Endothelial cell of umbilical vein (primary cell): ENCODE data around the gene GRIK3. TPM values are rescaled to one million over a fixed set of nuclear protein-coding genes. Genes with fewer than 3 reads are reported as not detected.

Source experiments
- Bru-seq: library from RNA; stranded (reverse); fragments of 400-500 nt; gene quantifications from one replicate; lab custom pipeline; 2021; lab: Mats Ljungman, UMichigan
- BruChase-seq, 2 experiments: library from RNA; stranded (reverse); fragments of 400-500 nt; gene quantifications; one replicate each; lab custom pipeline; 2021; lab: Mats Ljungman, UMichigan
- BruUV-seq: library from RNA; stranded (reverse); fragments of 400-500 nt; replicated peaks from 2 replicates; lab custom pipeline; 2021; lab: Mats Ljungman, UMichigan
- CTCF ChIA-PET: fragments of 300-600, 350-600 bp; sonication (Branson Sonifier 250); formaldehyde crosslinking; loops from one replicate; lab custom pipeline; 2021; ENCODE audit warnings: antibody characterized with exemption, inconsistent platforms; lab: Charles Lee
- POLR2A ChIA-PET: fragments of 300-600, 350-600 bp; sonication (Branson Sonifier 250); formaldehyde crosslinking; loops from one replicate; lab custom pipeline; 2021; ENCODE audit warnings: antibody characterized with exemption, inconsistent platforms; lab: Charles Lee
- DNase-seq: peaks from one replicate; pipeline ENCODE4 v3.0.0-alpha.2; 2011; ENCODE audit warnings: low read depth, low spot score
- FAIRE-seq: peaks from 2 replicates; lab custom pipeline; 2011; peaks lifted over from hg19 to GRCh38; lab: Jason Lieb, UNC
- H2AFZ ChIP-seq: 2 replicates; pipeline ENCODE4 v1.6.0; 2012; ENCODE audit warnings: low read depth, low read length, control low read depth, inconsistent platforms
- H3K27ac ChIP-seq: 2 replicates; pipeline ENCODE4 v1.5.1; 2011; ENCODE audit warnings: low read depth, mild to moderate bottlenecking, control low read depth, low read length, moderate library complexity; ENCODE audit not compliant: insufficient read depth
- H3K27me3 ChIP-seq, 2 experiments: 2 replicates each; pipeline versions ENCODE4 v1.6.0 to v1.6.1; 2011; ENCODE audit warnings: low read length in 2 of 2, mixed read lengths in 1 of 2; ENCODE audit not compliant: control insufficient read depth in 2 of 2, insufficient read depth in 2 of 2
- H3K36me3 ChIP-seq, 2 experiments: 2 replicates in 1 of 2; 3 replicates in 1 of 2; pipeline ENCODE4 v1.5.1; 2011; ENCODE audit warnings: low read length in 2 of 2, mild to moderate bottlenecking in 1 of 2, moderate library complexity in 1 of 2; ENCODE audit not compliant: control insufficient read depth in 2 of 2, insufficient read depth in 2 of 2; ENCODE audit errors: extremely low read depth in 1 of 2
- H3K4me1 ChIP-seq: 3 replicates; pipeline ENCODE4 v1.5.1; 2011; ENCODE audit warnings: mild to moderate bottlenecking, low read length; ENCODE audit not compliant: control insufficient read depth, insufficient read depth; ENCODE audit errors: extremely low read depth
- H3K4me2 ChIP-seq: 2 replicates; pipeline ENCODE4 v1.6.1; 2011; ENCODE audit warnings: low read length, control low read depth, mixed read lengths; ENCODE audit not compliant: insufficient read depth
- H3K4me3 ChIP-seq, 3 experiments: fragments of 200-600 bp in 1 of 3; sonication (generic), shearing (Covaris generic) in 1 of 3; replicated peaks in 1 of 3; 2 replicates each; pipeline ENCODE4 v1.5.1; 2011 to 2016; ENCODE audit warnings: control low read depth in 3 of 3, low read length in 3 of 3, mild to moderate bottlenecking in 2 of 3, inconsistent platforms in 1 of 3, low read depth in 1 of 3, moderate library complexity in 1 of 3; ENCODE audit not compliant: insufficient read depth in 1 of 3
- H3K79me2 ChIP-seq: 2 replicates; pipeline ENCODE4 v1.6.0; 2012; ENCODE audit warnings: low read length, inconsistent platforms; ENCODE audit not compliant: control insufficient read depth, insufficient read depth
- H3K9ac ChIP-seq: replicated peaks from 2 replicates; pipeline ENCODE3; 2011; ENCODE audit warnings: low read length, control low read depth; ENCODE audit not compliant: insufficient read depth; ENCODE audit errors: extremely low read depth
- H3K9me1 ChIP-seq: replicated peaks from 3 replicates; pipeline ENCODE4 v1.6.0; 2011; ENCODE audit warnings: mild to moderate bottlenecking, low read length; ENCODE audit not compliant: control insufficient read depth, insufficient read depth; ENCODE audit errors: extremely low read depth
- H3K9me3 ChIP-seq: replicated peaks from 2 replicates; pipeline ENCODE4 v1.5.1; 2012; ENCODE audit warnings: low read length, inconsistent platforms; ENCODE audit not compliant: control insufficient read depth, insufficient read depth
- H4K20me1 ChIP-seq: replicated peaks from 2 replicates; pipeline ENCODE3; 2011; ENCODE audit warnings: mild to moderate bottlenecking, low read length; ENCODE audit not compliant: control insufficient read depth, insufficient read depth; ENCODE audit errors: extremely low read depth
- EZH2 ChIP-seq: IDR thresholded peaks from 2 replicates; pipeline ENCODE4 v1.6.1; 2012; ENCODE audit warnings: borderline replicate concordance, low read depth, mild to moderate bottlenecking, moderate library complexity, low read length, inconsistent platforms; ENCODE audit not compliant: severe bottlenecking
- FOS ChIP-seq: IDR thresholded peaks from 2 replicates; pipeline ENCODE4 v1.6.1; 2011; ENCODE audit warnings: mild to moderate bottlenecking, low read length, moderate library complexity, borderline replicate concordance; ENCODE audit not compliant: insufficient read depth
- GATA2 ChIP-seq: IDR thresholded peaks from 2 replicates; pipeline ENCODE4 v1.7.0; 2011; ENCODE audit warnings: low read depth, mild to moderate bottlenecking, moderate library complexity, mixed read lengths, low read length; ENCODE audit not compliant: insufficient read length, insufficient read depth
- JUN ChIP-seq: IDR thresholded peaks from 2 replicates; pipeline ENCODE4 v1.6.1; 2011; ENCODE audit warnings: borderline replicate concordance, low read depth; ENCODE audit not compliant: insufficient read length, insufficient read depth
- MYC ChIP-seq: IDR thresholded peaks from one replicate; pipeline ENCODE4 v1.6.1; 2011; ENCODE audit warnings: mild to moderate bottlenecking, low read depth, low read length
- POLR2A ChIP-seq: IDR thresholded peaks from 2 replicates; pipeline ENCODE4 v1.6.1; 2012; ENCODE audit warnings: low read depth, mild to moderate bottlenecking, control low read depth, low read length
- POLR2AphosphoS5 ChIP-seq: IDR thresholded peaks from 2 replicates; pipeline ENCODE4 v1.6.1; 2012; ENCODE audit warnings: low read depth, mild to moderate bottlenecking, control low read depth, low read length, moderate library complexity; ENCODE audit not compliant: insufficient read depth
- dilution Hi-C: fragments of 300-500 bp; cut with MboI; formaldehyde crosslinking; loops from one replicate; pipeline ENCODE4 v1.15.0; 2019; ENCODE audit warnings: low sequenced_read_pairs; ENCODE audit not compliant: extremely low pct_ligation_motif_present
- intact Hi-C: fragments of 100-400 bp; cut with micrococcal nuclease; formaldehyde crosslinking; loops from one replicate; pipeline ENCODE4 v1.10.0; 2022
- long read RNA-seq: library from polyadenylated mRNA; stranded (forward); transcript quantifications from one replicate; pipeline ENCODE4 v2.0.0, GENCODE V29; 2021
- polyA minus RNA-seq, 3 experiments: library from RNA; depleted of rRNA, polyadenylated mRNA; stranded (reverse); fragments of >200 nt; gene quantifications; 1 replicate in 1 of 3; 2 replicates in 2 of 3; pipeline ENCODE4 v1.2.3, GENCODE V29; 2011
- polyA plus RNA-seq, 4 experiments: library from polyadenylated mRNA; depleted of rRNA in 3 of 4; stranded (reverse) in 3 of 4; unstranded in 1 of 4; fragments of >200 nt; gene quantifications; 2 replicates each; pipeline versions ENCODE4 v1.2.1 to v1.2.3, GENCODE V29; 2011 to 2012; ENCODE audit warnings: missing spikeins in 1 of 4
- total RNA-seq: library from RNA; stranded (reverse); gene quantifications from 2 replicates; pipeline ENCODE4 v1.2.3, GENCODE V29; 2021
- TF ChIP-seq, protein P1 (sequence below), 2 donors: IDR thresholded peaks; 1 replicate in 1 of 2; 2 replicates in 1 of 2; pipeline ENCODE4 v1.5.1; 2011; ENCODE audit warnings: low read length in 2 of 2, mild to moderate bottlenecking in 2 of 2, moderate library complexity in 2 of 2, control low read depth in 1 of 2, inconsistent platforms in 1 of 2, low read depth in 1 of 2; ENCODE audit not compliant: insufficient read depth in 1 of 2; ENCODE audit errors: extremely low read depth in 1 of 2
- TF ChIP-seq, protein P2 (sequence below): IDR thresholded peaks from 2 replicates; pipeline ENCODE4 v1.6.1; 2011; ENCODE audit not compliant: insufficient read depth, insufficient read length

GRIK3 gene
- total RNA-seq (not detected in 2 replicates), polyA plus RNA-seq (not detected in 2 replicates), polyA minus RNA-seq (not detected in 2 replicates), Bru-seq, nascent RNA (not detected), BruChase-seq, experiment 1, labeled RNA remaining after a 6-hour chase (percentile 0 among the genes with signal in this experiment), BruChase-seq, experiment 2, labeled RNA remaining after a 2-hour chase (not detected)
- polyA plus RNA-seq (2011; cell fraction: cytosol; rRNA removed), result not detected in 2 replicates
- polyA plus RNA-seq (2011; cell fraction: nucleus; rRNA removed), result not detected in 2 replicates
- not detected in 2 replicates for polyA plus RNA-seq (2012)
- not detected for polyA minus RNA-seq (2011; cell fraction: cytosol; rRNA and poly(A)+ RNA removed)
- polyA minus RNA-seq (2011; cell fraction: nucleus; rRNA and poly(A)+ RNA removed), result not detected in 2 replicates
- long read RNA-seq, result 0 reads

DNA sequence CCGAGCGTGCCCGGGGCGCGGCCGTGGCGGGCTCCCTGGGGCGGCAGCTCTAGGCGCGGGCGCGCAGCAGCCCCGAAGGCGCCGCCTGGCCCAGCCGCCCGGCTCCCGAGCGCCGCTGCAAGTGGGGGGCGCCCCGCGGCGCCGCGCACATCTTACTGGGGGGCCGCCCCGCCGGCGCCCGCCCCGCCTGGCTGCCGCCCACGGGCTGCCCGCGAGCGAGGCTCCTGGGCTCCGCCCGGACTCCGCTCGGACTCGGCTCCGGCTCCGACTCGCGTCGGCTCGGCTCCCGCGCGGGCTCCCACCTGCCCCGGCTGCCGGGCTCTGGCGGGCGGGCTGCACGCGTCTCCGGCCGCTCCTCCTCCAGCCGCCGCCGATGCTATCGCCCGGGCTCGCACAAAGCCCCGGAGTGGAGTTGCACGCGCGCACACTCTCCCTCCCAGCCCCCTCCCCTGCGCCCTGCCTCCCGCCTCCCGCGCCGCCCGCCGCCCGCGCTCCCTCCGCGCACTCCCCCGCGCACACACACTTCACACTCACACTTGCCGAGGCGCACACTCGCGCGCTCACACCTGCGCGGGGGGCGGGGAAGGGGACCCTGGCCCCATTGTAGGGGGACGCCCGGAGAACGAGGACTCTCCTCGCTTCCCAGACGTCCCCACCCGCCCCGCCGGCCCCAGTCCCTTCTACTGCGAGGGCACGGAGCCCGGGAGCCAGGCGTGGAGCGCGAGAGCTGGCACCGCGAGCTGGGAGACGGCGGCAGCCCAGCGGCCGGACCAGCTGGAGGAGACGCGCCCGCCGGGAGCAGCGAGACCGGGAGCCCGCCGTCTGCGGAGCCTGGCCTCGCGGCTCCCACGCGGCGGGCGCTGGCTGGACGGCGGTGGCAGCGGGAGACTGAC, at the start of gene GRIK3:
Gene GRIK3, minus strand, starts transcription at position 395 of the 893 bp plus-strand sequence. CDS start 407 bp downstream, outside the sequence.
- intact Hi-C loops, result loop anchor here (5.0 kb wide), 1 partner anchor 332 kb away; no protein-coding TSS in a partner anchor
- Histone ChIP-seq H3K27ac (no peak within 1 kb of the TSS), H3K9ac (no peak within 1 kb of the TSS), H3K4me1 (no peaks in the 10 kb centered on the region), H2AFZ (no peak within 1 kb of the TSS), H4K20me1 (no peaks in the 10 kb centered on the region), H3K79me2 (no peaks in the 10 kb centered on the region), H3K27me3 (peaks cover 64 to 65% of the 10 kb centered on the region in 2 experiments), H3K9me1 (no peaks in the 10 kb centered on the region), H3K4me2 (no peak within 1 kb of the TSS), H3K4me3 (no peak within 1 kb of the TSS), H3K36me3 (no peaks in the 10 kb centered on the region), H3K9me3 (no peaks in the 10 kb centered on the region)
- DNase-seq (no peak), FAIRE-seq (no peak)
- ChIA-PET CTCF (no interaction called here), POLR2A (no interaction called here)
- TF ChIP-seq FOS, result no peak
- TF ChIP-seq POLR2A, result no peak
- no peak for TF ChIP-seq EZH2
- TF ChIP-seq, protein P1, sequence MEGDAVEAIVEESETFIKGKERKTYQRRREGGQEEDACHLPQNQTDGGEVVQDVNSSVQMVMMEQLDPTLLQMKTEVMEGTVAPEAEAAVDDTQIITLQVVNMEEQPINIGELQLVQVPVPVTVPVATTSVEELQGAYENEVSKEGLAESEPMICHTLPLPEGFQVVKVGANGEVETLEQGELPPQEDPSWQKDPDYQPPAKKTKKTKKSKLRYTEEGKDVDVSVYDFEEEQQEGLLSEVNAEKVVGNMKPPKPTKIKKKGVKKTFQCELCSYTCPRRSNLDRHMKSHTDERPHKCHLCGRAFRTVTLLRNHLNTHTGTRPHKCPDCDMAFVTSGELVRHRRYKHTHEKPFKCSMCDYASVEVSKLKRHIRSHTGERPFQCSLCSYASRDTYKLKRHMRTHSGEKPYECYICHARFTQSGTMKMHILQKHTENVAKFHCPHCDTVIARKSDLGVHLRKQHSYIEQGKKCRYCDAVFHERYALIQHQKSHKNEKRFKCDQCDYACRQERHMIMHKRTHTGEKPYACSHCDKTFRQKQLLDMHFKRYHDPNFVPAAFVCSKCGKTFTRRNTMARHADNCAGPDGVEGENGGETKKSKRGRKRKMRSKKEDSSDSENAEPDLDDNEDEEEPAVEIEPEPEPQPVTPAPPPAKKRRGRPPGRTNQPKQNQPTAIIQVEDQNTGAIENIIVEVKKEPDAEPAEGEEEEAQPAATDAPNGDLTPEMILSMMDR (IDR thresholded peaks at IDR 0.05; ENCODE audit: extremely low read depth in 1 of 2, insufficient read depth in 1 of 2, low read depth in 1 of 2, low read length in 2 of 2), result no peak
- TF ChIP-seq MYC, result no peak
- no peak for TF ChIP-seq JUN
- no peak for TF ChIP-seq GATA2
- TF ChIP-seq POLR2AphosphoS5, result no peak
- TF ChIP-seq, protein P2, sequence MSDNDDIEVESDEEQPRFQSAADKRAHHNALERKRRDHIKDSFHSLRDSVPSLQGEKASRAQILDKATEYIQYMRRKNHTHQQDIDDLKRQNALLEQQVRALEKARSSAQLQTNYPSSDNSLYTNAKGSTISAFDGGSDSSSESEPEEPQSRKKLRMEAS, result no peak
- dilution Hi-C loops, result no loop called here
- no TSS peak for BruUV-seq
